Liver (tissue), 9 donors: ENCODE data around the gene PIGH. TPM values are rescaled to one million over a fixed set of nuclear protein-coding genes. Genes with fewer than 3 reads are reported as not detected.

Experiments
- DNase-seq: peaks from one replicate; pipeline ENCODE4 v3.0.0-alpha.2; 2017; ENCODE audit warnings: low spot score
- H3K27ac ChIP-seq, 2 donors: one replicate each; pipeline ENCODE4 v1.7.0; 2013; ENCODE audit warnings: inconsistent platforms in 2 of 2, low read length in 2 of 2, control low read depth in 1 of 2, low read depth in 1 of 2, mild to moderate bottlenecking in 1 of 2
- H3K27me3 ChIP-seq, 4 donors: one replicate each; pipeline versions ENCODE4 v1.6.1 to v1.7.0; 2013; ENCODE audit warnings: low read length in 3 of 4, inconsistent platforms in 1 of 4, mild to moderate bottlenecking in 1 of 4, moderate library complexity in 1 of 4; ENCODE audit not compliant: control insufficient read depth in 4 of 4, insufficient read depth in 4 of 4
- H3K36me3 ChIP-seq, 4 donors: one replicate each; pipeline versions ENCODE4 v1.6.1 to v1.7.0; 2013; ENCODE audit warnings: low read length in 3 of 4, mild to moderate bottlenecking in 3 of 4, low read depth in 1 of 4, moderate library complexity in 1 of 4; ENCODE audit not compliant: control insufficient read depth in 4 of 4, insufficient read depth in 3 of 4
- H3K4me1 ChIP-seq, 4 donors: one replicate each; pipeline versions ENCODE4 v1.6.1 to v1.7.0; 2013; ENCODE audit warnings: low read length in 3 of 4, mild to moderate bottlenecking in 3 of 4, moderate library complexity in 1 of 4; ENCODE audit not compliant: control insufficient read depth in 4 of 4, insufficient read depth in 4 of 4
- H3K4me3 ChIP-seq, 3 donors: one replicate each; pipeline versions ENCODE4 v1.6.1 to v1.7.0; 2013; ENCODE audit warnings: low read length in 3 of 3, control low read depth in 1 of 3, low read depth in 1 of 3, mild to moderate bottlenecking in 1 of 3
- H3K9ac ChIP-seq, 2 donors: one replicate each; pipeline ENCODE4 v1.7.0; 2013; ENCODE audit warnings: low read length in 2 of 2, mild to moderate bottlenecking in 2 of 2, moderate library complexity in 2 of 2, control low read depth in 1 of 2, low read depth in 1 of 2
- H3K9me3 ChIP-seq, 4 donors: one replicate each; pipeline versions ENCODE4 v1.6.1 to v1.7.0; 2013; ENCODE audit warnings: low read length in 3 of 4; ENCODE audit not compliant: control insufficient read depth in 4 of 4
- CTCF ChIP-seq: fragments of 150-350 bp; IDR thresholded peaks from 2 replicates; pipeline ENCODE4 v1.5.1; 2017; ENCODE audit warnings: improper control_type of control experiment, low read depth, low read length; ENCODE audit not compliant: missing input control
- EGR1 ChIP-seq, 2 donors: IDR thresholded peaks; 2 replicates each; pipeline ENCODE4 v1.6.1; 2016 to 2018; ENCODE audit warnings: antibody characterized with exemption in 2 of 2, low read depth in 2 of 2
- FOXA1 ChIP-seq: IDR thresholded peaks from 2 replicates; pipeline ENCODE4 v1.6.1; 2016; ENCODE audit warnings: antibody characterized with exemption
- FOXA2 ChIP-seq: IDR thresholded peaks from 2 replicates; pipeline ENCODE4 v1.6.1; 2016; ENCODE audit warnings: antibody characterized with exemption
- GABPA ChIP-seq, 2 donors: IDR thresholded peaks in 1 of 2; conservative IDR thresholded peaks in 1 of 2; 2 replicates each; pipeline ENCODE4 v1.6.1; 2016; ENCODE audit warnings: antibody characterized with exemption in 2 of 2, mild to moderate bottlenecking in 1 of 2, moderate library complexity in 1 of 2
- HNF4A ChIP-seq, 2 donors: conservative IDR thresholded peaks; 2 replicates each; pipeline ENCODE4 v1.6.1; 2016; ENCODE audit warnings: antibody characterized with exemption in 2 of 2, mild to moderate bottlenecking in 2 of 2
- HNF4G ChIP-seq: IDR thresholded peaks from 2 replicates; pipeline ENCODE4 v1.6.1; 2016; ENCODE audit warnings: antibody characterized with exemption
- JUND ChIP-seq, 2 donors: IDR thresholded peaks; 2 replicates each; pipeline ENCODE4 v1.6.1; 2016; ENCODE audit warnings: antibody characterized with exemption in 2 of 2
- NR2F2 ChIP-seq: IDR thresholded peaks from 2 replicates; pipeline ENCODE4 v1.6.1; 2016; ENCODE audit warnings: antibody characterized with exemption
- RAD21 ChIP-seq, 2 donors: IDR thresholded peaks; 2 replicates each; pipeline ENCODE4 v1.6.1; 2016; ENCODE audit warnings: antibody characterized with exemption in 2 of 2, mild to moderate bottlenecking in 2 of 2
- REST ChIP-seq: IDR thresholded peaks from 2 replicates; pipeline ENCODE4 v1.6.1; 2016; ENCODE audit warnings: antibody characterized with exemption, mild to moderate bottlenecking
- RXRA ChIP-seq, 2 donors: IDR thresholded peaks; 2 replicates each; pipeline ENCODE4 v1.6.1; 2017 to 2018; ENCODE audit warnings: antibody characterized with exemption in 2 of 2, mild to moderate bottlenecking in 1 of 2
- SP1 ChIP-seq: IDR thresholded peaks from 2 replicates; pipeline ENCODE4 v1.6.1; 2018; ENCODE audit warnings: antibody characterized with exemption, mild to moderate bottlenecking
- TAF1 ChIP-seq: conservative IDR thresholded peaks from 2 replicates; pipeline ENCODE4 v1.6.1; 2016; ENCODE audit warnings: antibody characterized with exemption, mild to moderate bottlenecking
- YY1 ChIP-seq: IDR thresholded peaks from 2 replicates; pipeline ENCODE4 v1.6.1; 2016; ENCODE audit warnings: antibody characterized with exemption, mild to moderate bottlenecking
- WGBS: extraction: QIAGEN DNeasy Blood & Tissue Kit; methylation state at CpG from one replicate; pipeline ENCODE4 v1.1.7; 2013; 5-methylcytosine and 5-hydroxymethylcytosine counted together
- polyA plus RNA-seq, 2 donors: library from polyadenylated mRNA; stranded (reverse) in 1 of 2; unstranded in 1 of 2; fragments of 200-250 nt in 1 of 2; fragments of >200 nt in 1 of 2; fragmentation: Nextera tagmentation in 1 of 2; extraction: Ambion mirVana in 1 of 2; gene quantifications; one replicate each; pipeline versions ENCODE4 v1.2.1 to v1.2.3, GENCODE V29; 2013 to 2015
- total RNA-seq, 2 donors: library from RNA; depleted of rRNA; stranded (reverse); fragments of >200 nt; gene quantifications; one replicate each; pipeline ENCODE4 v1.2.3, GENCODE V29; 2014
- TF ChIP-seq, protein P1 (sequence below): IDR thresholded peaks from 2 replicates; pipeline ENCODE4 v1.6.1; 2016; ENCODE audit warnings: antibody characterized with exemption
- TF ChIP-seq, protein P2 (sequence below): IDR thresholded peaks from 2 replicates; pipeline ENCODE4 v1.6.1; 2016; ENCODE audit warnings: antibody characterized with exemption
- TF ChIP-seq, protein P3 (sequence below): IDR thresholded peaks from 2 replicates; pipeline ENCODE4 v1.6.1; 2016; ENCODE audit warnings: antibody characterized with exemption
- donor health status: healthy.
- donor health status: healthy.
- donor health status: healthy.
- donor health status: healthy.
- donor health status: healthy.

The PIGH gene
- total and polyA plus RNA-seq, 4 donors: 14.2 to 36.1 (median 21.7) TPM

DNA sequence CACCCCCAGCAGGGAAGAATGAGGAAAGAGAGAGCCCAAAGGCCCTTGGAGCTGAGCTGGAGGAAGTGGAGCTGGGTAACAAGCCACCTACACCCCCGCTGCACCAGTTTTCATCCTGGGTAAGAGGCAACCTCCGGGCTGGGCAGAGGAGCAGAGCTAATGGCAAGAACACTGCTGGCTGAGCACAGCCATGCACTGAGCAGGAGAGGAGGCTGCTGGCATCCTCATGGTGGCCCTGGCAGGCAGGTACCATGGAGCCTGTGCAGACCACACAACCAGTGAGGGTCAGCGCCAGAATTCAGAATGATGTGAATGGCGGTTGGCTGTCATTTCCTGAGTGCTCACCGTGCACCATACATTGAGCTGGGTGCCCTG, 37.3 kb downstream of the PIGH start:
- H3K9ac ChIP-seq: no peak overlapping the region
- H3K4me1 ChIP-seq: no peaks in the 10 kb centered on the region
- no peaks in the 10 kb centered on the region for H3K27me3 ChIP-seq
- 97% methylated on average over 5 of the region's 5 CpGs for WGBS
- no peak overlapping the region for H3K4me3 ChIP-seq
- no peaks in the 10 kb centered on the region for H3K36me3 ChIP-seq
- no peak for DNase-seq
- H3K27ac ChIP-seq: no peak overlapping the region
- H3K9me3 ChIP-seq: no peaks in the 10 kb centered on the region
- TF ChIP-seq HNF4A (conservative IDR thresholded peaks at IDR 0.05) (no peak), GABPA (IDR thresholded peaks at IDR 0.05 in 1 of 2, conservative IDR thresholded peaks at IDR 0.05 in 1 of 2) (no peak), SP1 (no peak), RXRA (IDR thresholded peaks at IDR 0.05) (no peak), REST (no peak), HNF4G (no peak), FOXA2 (no peak), TAF1 (no peak), NR2F2 (no peak)
- TF ChIP-seq, protein P1, sequence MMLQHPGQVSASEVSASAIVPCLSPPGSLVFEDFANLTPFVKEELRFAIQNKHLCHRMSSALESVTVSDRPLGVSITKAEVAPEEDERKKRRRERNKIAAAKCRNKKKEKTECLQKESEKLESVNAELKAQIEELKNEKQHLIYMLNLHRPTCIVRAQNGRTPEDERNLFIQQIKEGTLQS: no peak

DNA sequence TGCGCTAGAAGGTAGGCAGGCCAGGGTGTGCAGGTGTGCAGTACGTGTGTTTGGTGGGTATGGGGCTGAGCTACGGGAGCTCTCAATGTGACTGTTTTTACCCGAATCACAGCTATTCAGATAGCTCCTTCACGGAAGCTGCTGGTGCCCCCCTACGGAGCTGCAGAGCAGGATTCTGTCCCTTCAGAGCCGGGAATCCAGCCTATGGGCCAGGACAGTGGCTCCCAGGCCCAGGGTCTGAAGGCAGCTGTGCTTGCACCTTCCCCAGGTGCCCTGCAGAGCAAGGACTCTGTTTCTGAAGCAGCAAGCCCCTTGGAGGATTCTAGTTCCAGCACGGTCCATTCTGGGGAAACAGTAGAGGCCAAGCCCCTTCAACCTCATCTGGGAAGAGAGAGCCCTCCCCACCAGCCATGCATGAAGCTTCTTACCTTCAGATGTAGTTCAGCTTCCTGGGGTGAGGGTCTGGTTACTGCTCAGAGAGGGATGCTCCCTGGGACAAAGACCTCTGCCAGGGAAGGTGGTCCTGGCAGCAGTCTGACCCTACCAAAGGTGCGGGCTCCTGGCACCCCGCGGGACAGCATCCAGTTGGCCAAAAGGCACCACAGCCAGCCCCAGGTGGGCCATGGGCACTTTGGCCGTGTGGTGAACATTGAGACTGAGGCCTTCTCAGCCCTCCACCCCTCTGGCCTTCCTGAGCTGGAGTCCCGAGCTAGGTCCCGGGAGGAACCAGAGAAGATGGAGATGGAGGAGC, 37.9 kb downstream of the PIGH start:
- WGBS: 95% methylated on average over 14 of the region's 14 CpGs
- Histone ChIP-seq H3K4me3 (no peak overlapping the region), H3K9me3 (no peaks in the 10 kb centered on the region), H3K36me3 (no peaks in the 10 kb centered on the region), H3K9ac (no peak overlapping the region), H3K4me1 (no peaks in the 10 kb centered on the region), H3K27ac (no peak overlapping the region), H3K27me3 (no peaks in the 10 kb centered on the region)
- no peak for DNase-seq
- TF ChIP-seq YY1 (no peak), HNF4A (conservative IDR thresholded peaks at IDR 0.05) (no peak), JUND (IDR thresholded peaks at IDR 0.05) (no peak), FOXA1 (no peak), EGR1 (IDR thresholded peaks at IDR 0.05; ENCODE audit: low read depth in 2 of 2) (no peak), SP1 (no peak), RXRA (IDR thresholded peaks at IDR 0.05) (no peak), NR2F2 (no peak), RAD21 (IDR thresholded peaks at IDR 0.05) (no peak), CTCF (no peak), GABPA (IDR thresholded peaks at IDR 0.05 in 1 of 2, conservative IDR thresholded peaks at IDR 0.05 in 1 of 2) (no peak)
- TF ChIP-seq, protein P2, sequence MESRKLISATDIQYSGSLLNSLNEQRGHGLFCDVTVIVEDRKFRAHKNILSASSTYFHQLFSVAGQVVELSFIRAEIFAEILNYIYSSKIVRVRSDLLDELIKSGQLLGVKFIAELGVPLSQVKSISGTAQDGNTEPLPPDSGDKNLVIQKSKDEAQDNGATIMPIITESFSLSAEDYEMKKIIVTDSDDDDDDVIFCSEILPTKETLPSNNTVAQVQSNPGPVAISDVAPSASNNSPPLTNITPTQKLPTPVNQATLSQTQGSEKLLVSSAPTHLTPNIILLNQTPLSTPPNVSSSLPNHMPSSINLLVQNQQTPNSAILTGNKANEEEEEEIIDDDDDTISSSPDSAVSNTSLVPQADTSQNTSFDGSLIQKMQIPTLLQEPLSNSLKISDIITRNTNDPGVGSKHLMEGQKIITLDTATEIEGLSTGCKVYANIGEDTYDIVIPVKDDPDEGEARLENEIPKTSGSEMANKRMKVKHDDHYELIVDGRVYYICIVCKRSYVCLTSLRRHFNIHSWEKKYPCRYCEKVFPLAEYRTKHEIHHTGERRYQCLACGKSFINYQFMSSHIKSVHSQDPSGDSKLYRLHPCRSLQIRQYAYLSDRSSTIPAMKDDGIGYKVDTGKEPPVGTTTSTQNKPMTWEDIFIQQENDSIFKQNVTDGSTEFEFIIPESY: no peak
- TF ChIP-seq, protein P3, sequence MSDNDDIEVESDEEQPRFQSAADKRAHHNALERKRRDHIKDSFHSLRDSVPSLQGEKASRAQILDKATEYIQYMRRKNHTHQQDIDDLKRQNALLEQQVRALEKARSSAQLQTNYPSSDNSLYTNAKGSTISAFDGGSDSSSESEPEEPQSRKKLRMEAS: no peak
